H1 (cell line): ENCODE measurements around the gene CHST10. TPM values are rescaled to one million over a fixed set of nuclear protein-coding genes. Genes with fewer than 3 reads are reported as not detected.

ENCODE experiments used
- CTCF ChIA-PET: fragments of 300-600 bp; sonication (Branson Sonifier 250); formaldehyde crosslinking; loops from one replicate; lab custom pipeline; 2021; ENCODE audit not compliant: partially characterized antibody; lab: Charles Lee
- POLR2A ChIA-PET: fragments of 300-600 bp; sonication (Branson Sonifier 250); formaldehyde crosslinking; loops from one replicate; lab custom pipeline; 2021; ENCODE audit warnings: inconsistent platforms; ENCODE audit not compliant: partially characterized antibody; lab: Charles Lee
- DNase-seq, 2 experiments: peaks; one replicate each; pipeline versions ENCODE4 v3.0.0 to v3.0.0-alpha.2; 2010 to 2022; ENCODE audit warnings: low spot score in 2 of 2, low read depth in 1 of 2, mixed read lengths in 1 of 2
- FAIRE-seq: peaks from 2 replicates; lab custom pipeline; 2011; peaks lifted over from hg19 to GRCh38; lab: Jason Lieb, UNC
- H2AFZ ChIP-seq: 2 replicates; pipeline ENCODE4 v1.8.1; 2012; ENCODE audit warnings: low read length, inconsistent platforms
- H2AK5ac ChIP-seq: 2 replicates; pipeline ENCODE4 v1.6.1; 2013; ENCODE audit warnings: low read depth, low read length
- H2BK120ac ChIP-seq: replicated peaks from 2 replicates; pipeline ENCODE3; 2013; ENCODE audit warnings: low read depth, low read length, inconsistent platforms
- H2BK12ac ChIP-seq: 2 replicates; pipeline ENCODE4 v1.6.1; 2013; ENCODE audit warnings: low read depth, low read length
- H2BK15ac ChIP-seq: 2 replicates; pipeline ENCODE4 v1.6.1; 2013; ENCODE audit warnings: low read length
- H2BK20ac ChIP-seq: 2 replicates; pipeline ENCODE4 v1.6.1; 2013; ENCODE audit warnings: low read length
- H2BK5ac ChIP-seq: 2 replicates; pipeline ENCODE4 v1.6.1; 2013; ENCODE audit warnings: low read depth, low read length
- H3K14ac ChIP-seq: 2 replicates; pipeline ENCODE4 v1.6.1; 2013; ENCODE audit warnings: inconsistent platforms; ENCODE audit not compliant: insufficient read length
- H3K18ac ChIP-seq: 2 replicates; pipeline ENCODE4 v1.6.1; 2013; ENCODE audit warnings: low read length; ENCODE audit errors: extremely low read depth
- H3K23ac ChIP-seq: 2 replicates; pipeline ENCODE4 v1.6.1; 2013; ENCODE audit warnings: inconsistent platforms; ENCODE audit not compliant: insufficient read length
- H3K23me2 ChIP-seq: 2 replicates; pipeline ENCODE4 v1.6.1; 2013; ENCODE audit warnings: low read depth, low read length
- H3K27ac ChIP-seq: 2 replicates; pipeline ENCODE4 v1.6.1; 2011; ENCODE audit warnings: low read depth, low read length, inconsistent platforms
- H3K27me3 ChIP-seq, 4 experiments: replicated peaks in 1 of 4; 1 replicate in 1 of 4; 2 replicates in 3 of 4; pipeline versions ENCODE4 v1.6.1 to v1.8.1; 2011 to 2013; ENCODE audit warnings: low read length in 3 of 4, mild to moderate bottlenecking in 3 of 4, inconsistent platforms in 2 of 4, mixed read lengths in 2 of 4, moderate library complexity in 1 of 4; ENCODE audit not compliant: control insufficient read depth in 3 of 4, insufficient read depth in 3 of 4; ENCODE audit errors: extremely low read depth in 1 of 4
- H3K36me3 ChIP-seq, 4 experiments: 2 replicates each; pipeline versions ENCODE4 v1.6.1 to v1.8.1; 2011 to 2013; ENCODE audit warnings: mild to moderate bottlenecking in 4 of 4, low read length in 3 of 4, moderate library complexity in 2 of 4, control low read depth in 1 of 4, inconsistent platforms in 1 of 4; ENCODE audit not compliant: insufficient read depth in 4 of 4, control insufficient read depth in 2 of 4
- H3K4ac ChIP-seq: replicated peaks from 2 replicates; pipeline ENCODE3; 2013; ENCODE audit warnings: low read length, low read depth, mixed read lengths, inconsistent platforms; ENCODE audit not compliant: insufficient read length
- H3K4me1 ChIP-seq, 4 experiments: replicated peaks in 1 of 4; 1 replicate in 1 of 4; 2 replicates in 3 of 4; pipeline versions ENCODE4 v1.6.1 to v1.8.1; 2011 to 2013; ENCODE audit warnings: low read length in 3 of 4, inconsistent platforms in 2 of 4, mixed read lengths in 1 of 4; ENCODE audit not compliant: insufficient read depth in 4 of 4, control insufficient read depth in 3 of 4
- H3K4me2 ChIP-seq, 2 experiments: 2 replicates each; pipeline versions ENCODE4 v1.6.1 to v1.8.1; 2011 to 2013; ENCODE audit warnings: low read depth in 2 of 2, low read length in 2 of 2, control low read depth in 1 of 2, inconsistent platforms in 1 of 2, mild to moderate bottlenecking in 1 of 2; ENCODE audit not compliant: insufficient read depth in 1 of 2
- H3K4me3 ChIP-seq, 4 experiments: fragments of 200-600, 300-600 bp in 1 of 4; sonication (generic), shearing (Covaris generic), sonication (Bioruptor Twin) in 1 of 4; 2 replicates each; pipeline versions ENCODE4 v1.5.1 to v1.8.1; 2011 to 2016; ENCODE audit warnings: low read length in 4 of 4, low read depth in 3 of 4, control low read depth in 2 of 4, inconsistent platforms in 2 of 4, mild to moderate bottlenecking in 2 of 4, mixed read lengths in 1 of 4, moderate library complexity in 1 of 4; ENCODE audit not compliant: insufficient read depth in 2 of 4; ENCODE audit errors: extremely low read depth in 1 of 4
- H3K56ac ChIP-seq: replicated peaks from 2 replicates; pipeline ENCODE3; 2013; ENCODE audit warnings: low read depth, mild to moderate bottlenecking, mixed read lengths, low read length, inconsistent platforms; ENCODE audit not compliant: insufficient read length
- H3K79me1 ChIP-seq: 2 replicates; pipeline ENCODE4 v1.6.1; 2013; ENCODE audit warnings: low read depth, low read length, control low read depth
- H3K79me2 ChIP-seq, 2 experiments: 2 replicates each; pipeline versions ENCODE4 v1.6.1 to v1.8.1; 2012 to 2013; ENCODE audit warnings: low read length in 2 of 2, mild to moderate bottlenecking in 2 of 2, inconsistent platforms in 1 of 2; ENCODE audit not compliant: insufficient read depth in 2 of 2, control insufficient read depth in 1 of 2
- H3K9ac ChIP-seq, 4 experiments: replicated peaks in 1 of 4; 1 replicate in 1 of 4; 2 replicates in 3 of 4; pipeline versions ENCODE4 v1.6.1 to v1.8.1; 2011 to 2013; ENCODE audit warnings: low read depth in 3 of 4, low read length in 3 of 4, control low read depth in 2 of 4, mild to moderate bottlenecking in 2 of 4, moderate library complexity in 2 of 4, inconsistent platforms in 1 of 4; ENCODE audit errors: extremely low read depth in 1 of 4
- H3K9me3 ChIP-seq, 2 experiments: 2 replicates each; pipeline versions ENCODE4 v1.6.1 to v1.8.1; 2012 to 2013; ENCODE audit warnings: mild to moderate bottlenecking in 2 of 2, moderate library complexity in 2 of 2, control low read depth in 1 of 2, inconsistent platforms in 1 of 2, low read depth in 1 of 2, low read length in 1 of 2, mixed read lengths in 1 of 2; ENCODE audit not compliant: insufficient read depth in 2 of 2
- H4K20me1 ChIP-seq, 2 experiments: replicated peaks in 1 of 2; 2 replicates each; pipeline versions ENCODE3 to v1.8.1; 2011 to 2013; ENCODE audit warnings: inconsistent platforms in 2 of 2, low read length in 2 of 2, mild to moderate bottlenecking in 1 of 2; ENCODE audit not compliant: insufficient read depth in 2 of 2, control insufficient read depth in 1 of 2
- H4K5ac ChIP-seq: 2 replicates; pipeline ENCODE4 v1.6.1; 2013; ENCODE audit warnings: low read length, low read depth, mixed read lengths, inconsistent platforms; ENCODE audit not compliant: insufficient read length
- H4K8ac ChIP-seq: 2 replicates; pipeline ENCODE4 v1.8.0; 2013; ENCODE audit warnings: mild to moderate bottlenecking, moderate library complexity, low read length, inconsistent platforms; ENCODE audit not compliant: insufficient read depth; ENCODE audit errors: extremely low read depth
- H4K91ac ChIP-seq: replicated peaks from 2 replicates; pipeline ENCODE3; 2013; ENCODE audit warnings: low read length, mixed read lengths, inconsistent platforms; ENCODE audit not compliant: insufficient read length
- CREB1 ChIP-seq: IDR thresholded peaks from 2 replicates; pipeline ENCODE4 v1.6.1; 2012; ENCODE audit warnings: inconsistent platforms
- PHF8 ChIP-seq: fragments of 200-600 bp; sonication (generic); conservative IDR thresholded peaks from 2 replicates; pipeline ENCODE4 v1.7.1; 2012; ENCODE audit warnings: low read depth, mild to moderate bottlenecking, inconsistent platforms, low read length, moderate library complexity
- SRF ChIP-seq: IDR thresholded peaks from 2 replicates; pipeline ENCODE4 v1.6.1; 2011; ENCODE audit warnings: mild to moderate bottlenecking, low read depth, low read length, moderate library complexity
- WGBS, 2 experiments: shearing (Covaris generic) in 1 of 2; methylation state at CpG; one replicate each; pipeline versions ENCODE4 v1.1.6 to v1.1.7; 2013 to 2015; ENCODE audit warnings: low lambda C conversion rate in 2 of 2, mixed read lengths in 2 of 2, inconsistent platforms in 1 of 2, low coverage in 1 of 2, missing lambda C conversion rate in 1 of 2; ENCODE audit not compliant: insufficient replicate concordance in 2 of 2, insufficient coverage in 1 of 2, insufficient read length in 1 of 2; ENCODE audit errors: extremely low coverage in 1 of 2, missing lambda C conversion rate in 1 of 2; 5-methylcytosine and 5-hydroxymethylcytosine counted together
- polyA plus RNA-seq, 7 experiments: library from polyadenylated mRNA; depleted of rRNA in 3 of 7; stranded (reverse) in 5 of 7; unstranded in 2 of 7; fragments of >200 nt in 5 of 7; fragments of 200-250 nt in 2 of 7; gene quantifications; 1 replicate in 5 of 7; 2 replicates in 1 of 7; 4 replicates in 1 of 7; pipeline versions ENCODE4 v1.2.1 to v1.2.3, GENCODE V29; 2011 to 2013; ENCODE audit warnings: missing spikeins in 2 of 7, mixed read lengths in 2 of 7
- total RNA-seq: library from RNA; stranded (reverse); fragmentation: NEBNext Ultra II Directional; extraction: Animal tissue kit (Norgen Biotek cat#: 25700); gene quantifications from 2 replicates; pipeline ENCODE4 v1.2.1, GENCODE V29; 2021

CHST10 gene
- total and polyA plus RNA-seq, 2 of the 8 experiments (the other 6 are each of a cell fraction or from before 2014, with no cell fraction given): 27.3 to 29.1 TPM

DNA sequence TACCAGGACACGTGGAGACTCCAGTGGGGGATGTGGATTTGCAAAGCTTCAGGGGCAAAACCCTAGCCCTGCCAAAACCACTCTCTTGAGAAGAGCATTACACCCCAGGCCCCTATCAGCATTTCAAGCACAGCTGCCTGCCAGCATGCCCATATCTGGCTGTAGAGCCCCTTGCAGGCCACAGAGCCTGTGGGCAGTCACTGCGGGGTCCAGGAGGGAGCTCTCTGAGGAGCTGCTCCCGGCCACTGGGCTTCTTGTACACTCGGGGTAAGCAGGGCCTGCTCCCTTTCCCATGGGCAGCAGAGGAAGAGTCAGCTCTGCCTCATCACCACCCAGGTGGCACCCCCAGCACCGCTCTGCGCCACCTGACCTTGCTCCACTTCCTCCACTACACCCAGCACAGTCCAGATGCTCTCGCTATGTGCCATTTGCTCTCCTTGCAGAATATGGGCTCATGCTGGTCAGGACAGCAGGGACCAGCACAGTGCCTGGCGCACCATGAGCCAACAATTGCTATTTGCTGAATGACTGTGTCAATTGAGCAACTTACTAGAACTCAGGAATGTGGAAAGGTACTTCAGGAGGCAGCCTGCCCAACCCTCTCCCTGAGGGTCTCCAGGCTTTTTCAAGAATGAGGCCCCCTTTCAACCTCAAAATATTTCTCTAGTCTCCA lies 7.4 kb downstream of the CHST10 start:
- H3K9ac ChIP-seq: no peak overlapping the region; a peak in 2 of 7 replicates
- H3K4me1 ChIP-seq: peaks cover 24 to 52% (median 38%) of the 10 kb centered on the region in 4 experiments
- H3K23me2 ChIP-seq: no peaks in the 10 kb centered on the region
- no peak overlapping the region for H3K56ac ChIP-seq
- no peaks in the 10 kb centered on the region for H3K9me3 ChIP-seq
- H3K4ac ChIP-seq: peak overlapping the region; percentile 55
- peak overlapping the region; percentile 90 for H2BK5ac ChIP-seq
- peak overlapping the region; percentile 77; the same call in 1 of the 2 replicates for H2BK20ac ChIP-seq
- H3K18ac ChIP-seq: peak overlapping the region; percentile 61
- no peak for FAIRE-seq
- H3K36me3 ChIP-seq: peaks cover 7 to 23% (median 10%) of the 10 kb centered on the region in 4 experiments; a peak in 7 of 8 replicates
- no peak overlapping the region for H2BK120ac ChIP-seq
- TF ChIP-seq PHF8 (no peak), SRF (peak; percentile 51; the same call in 1 of the 2 replicates), CREB1 (no peak)
- H2AFZ ChIP-seq: no peak overlapping the region
- H3K79me1 ChIP-seq: peaks cover 3% of the 10 kb centered on the region
- H2BK15ac ChIP-seq: peak overlapping the region; percentile 100
- H3K79me2 ChIP-seq: peaks cover 5 to 55% of the 10 kb centered on the region in 2 experiments; a peak in 3 of 4 replicates
- POLR2A ChIA-PET: interaction anchor here (1.0 kb wide), 1 partner anchor 10 kb away, joined by 5 read pairs; no protein-coding TSS in a partner anchor
- no peak overlapping the region for H3K14ac ChIP-seq
- DNase-seq: no peak
- H4K5ac ChIP-seq: no peak overlapping the region
- H3K27me3 ChIP-seq: no peaks in the 10 kb centered on the region
- no peak overlapping the region for H3K27ac ChIP-seq
- H3K4me3 ChIP-seq: no peak overlapping the region
- no peak overlapping the region for H3K4me2 ChIP-seq
- H4K91ac ChIP-seq: peak overlapping the region; percentile 50
- CTCF ChIA-PET: interaction anchor here (0.7 to 9.7 kb wide), 5 partner anchors 11 to 151 kb away, joined by 3 to 38 read pairs (median 7); no protein-coding TSS in a partner anchor
- H2AK5ac ChIP-seq: peak overlapping the region; percentile 93; the same call in 1 of the 2 replicates
- H2BK12ac ChIP-seq: peak overlapping the region; percentile 35; the same call in 1 of the 2 replicates
- H4K8ac ChIP-seq: no peak overlapping the region
- no peaks in the 10 kb centered on the region for H4K20me1 ChIP-seq
- H3K23ac ChIP-seq: no peak overlapping the region
- 86% methylated on average over 7 of the region's 8 CpGs; no CpG with 5 or more reads in 1 of the 2 experiments for WGBS, 2 experiments
